ENCODE results near the gene KCNB1.

GRCh38 chr20:49513009-49513408 is 30.5 kb upstream of the KCNB1 start:
- TF ChIP-seq, protein P1, sequence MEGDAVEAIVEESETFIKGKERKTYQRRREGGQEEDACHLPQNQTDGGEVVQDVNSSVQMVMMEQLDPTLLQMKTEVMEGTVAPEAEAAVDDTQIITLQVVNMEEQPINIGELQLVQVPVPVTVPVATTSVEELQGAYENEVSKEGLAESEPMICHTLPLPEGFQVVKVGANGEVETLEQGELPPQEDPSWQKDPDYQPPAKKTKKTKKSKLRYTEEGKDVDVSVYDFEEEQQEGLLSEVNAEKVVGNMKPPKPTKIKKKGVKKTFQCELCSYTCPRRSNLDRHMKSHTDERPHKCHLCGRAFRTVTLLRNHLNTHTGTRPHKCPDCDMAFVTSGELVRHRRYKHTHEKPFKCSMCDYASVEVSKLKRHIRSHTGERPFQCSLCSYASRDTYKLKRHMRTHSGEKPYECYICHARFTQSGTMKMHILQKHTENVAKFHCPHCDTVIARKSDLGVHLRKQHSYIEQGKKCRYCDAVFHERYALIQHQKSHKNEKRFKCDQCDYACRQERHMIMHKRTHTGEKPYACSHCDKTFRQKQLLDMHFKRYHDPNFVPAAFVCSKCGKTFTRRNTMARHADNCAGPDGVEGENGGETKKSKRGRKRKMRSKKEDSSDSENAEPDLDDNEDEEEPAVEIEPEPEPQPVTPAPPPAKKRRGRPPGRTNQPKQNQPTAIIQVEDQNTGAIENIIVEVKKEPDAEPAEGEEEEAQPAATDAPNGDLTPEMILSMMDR (IDR thresholded peaks at IDR 0.05) = no peak
- TF ChIP-seq POLR2A (IDR thresholded peaks at IDR 0.05) = no peak

All from uterus (tissue), 2 donors.